HUES6 (cell line): ENCODE results near the gene SETD3.
"Not testable (repeated sequence)": the region's sequence is repeated elsewhere in the genome, so short reads cannot be mapped to it uniquely, and the experiment has no call there.

Experiments
- H3K27ac ChIP-seq: 2 replicates; pipeline ENCODE4 v1.7.0; 2013; ENCODE audit warnings: low read depth, mild to moderate bottlenecking, low read length, inconsistent platforms
- H3K27me3 ChIP-seq: 2 replicates; pipeline ENCODE4 v1.6.1; 2013; ENCODE audit warnings: low read length; ENCODE audit not compliant: control insufficient read depth, insufficient read depth
- H3K36me3 ChIP-seq: 2 replicates; pipeline ENCODE4 v1.6.1; 2013; ENCODE audit warnings: low read length; ENCODE audit not compliant: control insufficient read depth, insufficient read depth
- H3K4me1 ChIP-seq: 2 replicates; pipeline ENCODE4 v1.6.1; 2013; ENCODE audit warnings: low read length; ENCODE audit not compliant: control insufficient read depth, insufficient read depth
- H3K4me3 ChIP-seq: 2 replicates; pipeline ENCODE4 v1.5.1; 2013; ENCODE audit warnings: low read depth, low read length
- H3K9ac ChIP-seq: one replicate; pipeline ENCODE4 v1.6.1; 2013; ENCODE audit warnings: mild to moderate bottlenecking, low read length
- H3K9me3 ChIP-seq: 2 replicates; pipeline ENCODE4 v1.6.1; 2013; ENCODE audit warnings: low read depth, low read length; ENCODE audit not compliant: control insufficient read depth, insufficient read depth

SETD3 gene

DNA sequence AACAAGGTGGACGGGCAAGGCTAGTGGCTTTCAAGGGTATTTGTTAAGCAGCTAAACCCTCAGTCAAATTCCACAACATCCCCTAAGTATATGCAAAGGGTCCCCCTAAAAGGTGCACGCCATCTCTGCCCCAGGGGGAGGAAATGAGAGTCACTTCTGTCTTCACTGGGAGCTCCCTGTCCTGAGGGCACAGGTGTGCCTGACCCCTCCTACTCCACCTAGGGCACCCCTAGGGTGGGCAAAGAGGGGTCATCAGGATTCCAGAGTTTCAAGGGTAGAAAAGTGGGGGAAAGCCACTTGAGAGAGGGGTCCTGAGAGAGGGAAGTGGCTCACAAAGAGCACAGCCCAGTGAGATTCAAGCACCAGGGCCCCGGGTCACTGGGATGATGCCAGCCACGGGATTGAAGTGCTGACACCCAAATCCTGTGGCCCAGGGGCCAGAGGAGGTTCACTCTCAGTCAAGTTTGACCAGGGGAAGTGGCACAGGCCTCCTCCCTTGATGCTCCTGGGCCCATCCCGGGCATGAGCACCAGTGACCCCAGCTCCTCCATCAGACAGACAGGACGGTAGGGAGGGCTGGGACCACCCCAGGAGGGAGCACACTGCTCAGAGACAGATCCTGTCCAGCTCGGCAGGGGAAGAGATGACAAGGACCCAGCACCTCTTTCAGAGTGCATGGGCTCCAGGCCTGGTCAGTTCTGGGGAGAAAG is 126.3 kb downstream of the SETD3 start:
- no peaks in the 10 kb centered on the region for H3K9me3 ChIP-seq
- H3K4me1 ChIP-seq = no peaks in the 10 kb centered on the region
- no peak overlapping the region for H3K9ac ChIP-seq
- peaks cover 3% of the 10 kb centered on the region; the same call in 1 of the 2 replicates for H3K27me3 ChIP-seq
- H3K4me3 ChIP-seq = no peak overlapping the region
- no peaks in the 10 kb centered on the region for H3K36me3 ChIP-seq
- H3K27ac ChIP-seq = no peak overlapping the region

DNA sequence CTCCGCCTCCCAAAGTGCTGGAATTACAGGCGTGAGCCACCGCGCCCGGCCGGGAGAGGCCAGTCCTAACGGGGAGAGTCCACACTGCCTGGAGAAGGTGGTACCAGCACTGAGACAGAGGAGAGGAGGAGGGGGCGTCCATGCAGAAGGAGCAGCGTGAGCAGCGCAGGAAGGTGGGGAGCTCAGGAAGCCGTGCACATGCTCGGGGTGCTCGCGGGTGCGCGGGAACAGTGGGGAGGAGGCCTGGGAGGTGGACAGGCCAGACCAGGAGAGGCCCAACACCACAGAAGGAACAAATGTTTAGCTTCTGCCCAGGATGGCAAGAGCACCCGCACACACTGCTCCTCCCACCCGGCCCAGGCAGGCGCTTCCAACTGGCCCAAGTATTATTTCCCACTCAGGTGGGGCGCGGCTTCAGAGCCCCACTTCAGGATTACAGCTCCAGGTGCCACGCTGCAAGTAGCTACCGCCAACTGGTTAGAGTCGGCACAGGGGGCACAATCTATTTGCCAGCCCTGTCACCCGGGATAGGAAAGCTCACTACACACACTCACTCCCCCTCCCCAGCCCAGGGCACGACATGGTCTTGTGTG is 127.9 kb downstream of the SETD3 start:
- Histone ChIP-seq H3K4me1 (no peaks in the 10 kb centered on the region; the same call in 1 of the 2 replicates), H3K36me3 (no peaks in the 10 kb centered on the region), H3K9me3 (no peaks in the 10 kb centered on the region), H3K27ac (no peak overlapping the region), H3K9ac (no peak overlapping the region), H3K27me3 (peaks cover 3% of the 10 kb centered on the region; the same call in 1 of the 2 replicates), H3K4me3 (no peak overlapping the region)

DNA sequence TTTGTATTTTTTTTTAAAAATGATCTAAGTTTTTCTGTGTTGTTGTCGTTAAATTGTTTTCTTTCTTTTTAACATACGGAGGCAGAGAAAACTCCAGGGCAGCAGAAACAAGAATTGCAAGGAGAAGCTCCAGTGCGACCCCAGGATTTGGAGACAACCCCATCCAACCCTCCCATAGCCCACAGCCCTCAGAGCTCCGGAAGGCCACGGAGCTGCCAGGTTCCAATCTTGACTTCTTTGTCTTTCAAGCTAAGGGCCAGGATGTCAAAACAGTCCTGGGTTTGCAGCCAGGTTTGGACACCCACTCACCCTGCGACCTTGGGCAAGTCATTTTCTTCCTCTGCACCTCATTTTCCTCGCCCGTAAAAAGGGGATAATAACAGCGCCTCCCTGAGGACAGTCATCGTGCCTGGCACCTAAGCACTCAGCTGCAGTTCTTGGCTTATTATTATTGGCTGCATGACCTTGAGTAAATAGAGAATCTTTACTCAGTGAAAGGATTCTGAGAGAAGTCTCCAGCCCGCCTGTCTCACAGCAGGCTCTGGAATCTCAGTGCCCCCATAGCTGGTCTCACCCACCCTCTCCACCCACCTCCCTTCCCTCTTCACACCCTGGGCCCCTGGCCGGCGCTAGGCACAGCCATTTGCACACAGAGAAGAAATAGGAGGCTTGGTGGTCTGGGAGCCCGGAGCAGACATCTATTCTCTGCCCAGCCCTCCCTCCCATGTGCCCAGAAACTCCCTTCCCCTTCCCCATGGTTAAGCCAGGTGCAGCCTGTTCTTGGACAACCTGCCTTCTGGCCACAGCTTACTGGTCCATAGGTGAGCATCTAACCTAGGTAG is 129.3 kb downstream of the SETD3 start:
- Histone ChIP-seq H3K4me1 (no peaks in the 10 kb centered on the region; the same call in 1 of the 2 replicates), H3K4me3 (no peak overlapping the region), H3K9me3 (no peaks in the 10 kb centered on the region), H3K9ac (no peak overlapping the region), H3K27ac (no peak overlapping the region), H3K27me3 (no peaks in the 10 kb centered on the region), H3K36me3 (no peaks in the 10 kb centered on the region)

DNA sequence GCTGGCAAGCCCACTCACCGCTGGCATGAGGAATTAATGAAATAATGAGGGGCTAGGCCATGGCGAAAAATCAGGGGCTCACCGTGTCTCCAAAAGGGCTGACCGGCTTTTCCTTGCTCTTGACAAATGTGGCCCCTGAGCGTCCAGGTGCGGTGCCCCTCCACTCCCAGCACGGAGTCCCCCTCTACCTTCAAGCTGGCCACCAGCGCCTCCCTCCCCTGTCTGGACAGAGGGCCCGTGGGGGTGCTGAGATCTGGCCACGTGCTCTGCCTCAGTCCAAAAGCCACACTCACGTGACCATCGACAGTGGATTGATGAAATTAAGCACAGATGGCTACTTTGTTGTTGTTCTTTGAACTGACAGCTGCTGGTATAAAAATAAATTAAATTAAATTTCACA is 129.9 kb downstream of the SETD3 start:
- no peaks in the 10 kb centered on the region for H3K9me3 ChIP-seq
- H3K27me3 ChIP-seq = no peaks in the 10 kb centered on the region

DNA sequence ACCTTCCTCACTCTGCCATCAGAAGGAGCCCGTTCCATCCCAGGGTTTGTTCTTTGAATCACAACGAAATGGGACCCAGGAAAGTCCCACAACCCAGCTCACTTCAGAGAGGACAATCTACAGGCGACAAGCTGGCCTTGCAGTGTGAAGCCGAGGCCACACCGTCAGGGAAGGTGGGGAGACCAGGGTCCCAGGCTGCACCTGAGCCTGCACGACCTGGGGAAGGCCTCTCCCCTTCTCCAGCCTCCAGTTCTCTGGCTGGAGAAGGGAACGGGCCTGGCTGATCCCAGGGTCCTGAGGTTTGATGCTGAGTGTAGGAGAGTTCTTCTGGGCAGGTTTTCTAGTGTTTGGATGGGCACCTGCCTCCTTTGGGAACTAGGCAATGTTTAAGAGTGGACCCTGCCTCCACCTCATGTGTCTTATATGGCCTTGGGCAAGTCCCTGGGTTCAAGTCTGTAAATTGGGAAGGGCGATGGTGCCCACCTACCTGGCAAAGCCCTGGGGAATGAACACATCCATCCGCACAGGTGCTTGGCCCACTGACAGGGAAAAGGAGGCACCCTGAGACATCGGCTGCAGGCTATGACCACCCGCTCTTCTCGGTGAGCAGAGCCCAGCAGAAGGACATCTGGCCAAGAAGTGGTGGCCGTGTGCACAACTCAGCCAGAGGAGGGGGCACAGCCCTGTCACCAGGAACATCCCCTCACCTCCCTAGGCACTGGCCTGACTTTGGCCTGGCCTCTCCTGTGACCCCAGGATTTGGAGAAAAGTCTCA is 130.8 kb downstream of the SETD3 start:
- Histone ChIP-seq H3K36me3 (no peaks in the 10 kb centered on the region), H3K9ac (no peak overlapping the region), H3K27me3 (no peaks in the 10 kb centered on the region; the same call in 1 of the 2 replicates), H3K27ac (no peak overlapping the region), H3K4me1 (no peaks in the 10 kb centered on the region; the same call in 1 of the 2 replicates), H3K9me3 (no peaks in the 10 kb centered on the region), H3K4me3 (no peak overlapping the region)

More for the DNA sequence above, 129.9 kb downstream of the SETD3 start:
- Histone ChIP-seq H3K27ac (no peak overlapping the region), H3K4me1 (no peaks in the 10 kb centered on the region; the same call in 1 of the 2 replicates), H3K9ac (no peak overlapping the region), H3K4me3 (no peak overlapping the region), H3K36me3 (no peaks in the 10 kb centered on the region)

DNA sequence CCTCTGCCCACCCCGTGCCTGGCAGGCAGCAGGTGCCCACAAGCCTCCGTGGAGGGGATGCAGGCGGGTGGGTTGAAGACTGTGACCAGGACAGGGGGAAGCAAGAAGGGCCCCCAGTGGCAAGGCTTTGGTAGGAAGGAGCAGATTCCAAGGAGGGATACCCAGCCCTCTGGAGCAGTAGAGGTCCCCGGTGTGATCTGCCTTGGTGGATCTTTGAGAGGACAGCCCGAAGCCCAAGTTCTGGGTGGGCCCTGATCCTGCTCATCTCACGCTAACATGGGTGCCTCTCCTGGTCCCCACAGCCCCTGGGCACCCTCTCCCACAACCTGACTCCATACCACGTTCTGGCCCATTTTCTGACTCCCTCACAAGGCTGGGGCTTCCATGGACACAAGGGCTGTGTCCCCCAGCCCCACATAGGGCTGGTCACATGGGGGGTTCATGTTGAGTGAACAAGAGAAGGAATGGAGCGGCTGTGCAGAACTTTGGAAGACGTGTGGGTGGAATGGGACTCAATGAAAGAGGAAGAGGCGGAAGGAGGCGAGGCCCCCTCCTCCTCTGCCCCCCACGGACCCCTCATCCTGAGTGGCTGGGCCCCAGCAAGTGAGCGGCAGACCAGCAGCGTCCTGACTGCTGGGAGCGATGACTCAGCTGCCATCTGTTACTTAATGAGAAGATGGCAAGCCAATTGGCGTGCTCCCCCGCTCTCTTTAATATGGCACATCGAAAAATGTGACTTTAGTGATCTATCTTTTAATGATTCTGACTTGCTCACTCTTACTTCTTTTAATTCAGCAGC is 131.6 kb downstream of the SETD3 start:
- Histone ChIP-seq H3K27me3 (no peaks in the 10 kb centered on the region; the same call in 1 of the 2 replicates), H3K4me1 (no peaks in the 10 kb centered on the region; the same call in 1 of the 2 replicates), H3K9me3 (no peaks in the 10 kb centered on the region), H3K9ac (no peak overlapping the region), H3K27ac (no peak overlapping the region), H3K36me3 (no peaks in the 10 kb centered on the region), H3K4me3 (no peak overlapping the region)

DNA sequence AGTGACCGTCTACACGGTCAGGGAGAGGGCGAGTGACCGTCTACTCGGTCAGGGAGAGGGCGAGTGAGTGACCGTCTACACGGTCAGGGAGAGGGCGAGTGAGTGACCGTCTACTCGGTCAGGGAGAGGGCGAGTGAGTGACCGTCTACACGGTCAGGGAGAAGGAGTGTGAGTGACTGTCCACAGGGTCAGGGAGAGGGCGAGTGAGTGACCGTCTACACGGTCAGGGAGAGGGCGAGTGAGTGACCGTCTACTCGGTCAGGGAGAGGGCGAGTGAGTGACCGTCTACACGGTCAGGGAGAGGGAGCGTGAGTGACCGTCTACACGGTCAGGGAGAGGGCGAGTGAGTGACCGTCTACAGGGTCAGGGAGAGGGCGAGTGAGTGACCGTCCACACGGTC is 132.4 kb downstream of the SETD3 start:
- H3K27me3 ChIP-seq, H3K9me3 ChIP-seq, H3K4me3 ChIP-seq, H3K36me3 ChIP-seq, H3K9ac ChIP-seq, H3K27ac ChIP-seq, H3K4me1 ChIP-seq: not testable (repeated sequence)
